Measurements from ENCODE around the gene ARHGAP25.

- TF ChIP-seq, protein P1, sequence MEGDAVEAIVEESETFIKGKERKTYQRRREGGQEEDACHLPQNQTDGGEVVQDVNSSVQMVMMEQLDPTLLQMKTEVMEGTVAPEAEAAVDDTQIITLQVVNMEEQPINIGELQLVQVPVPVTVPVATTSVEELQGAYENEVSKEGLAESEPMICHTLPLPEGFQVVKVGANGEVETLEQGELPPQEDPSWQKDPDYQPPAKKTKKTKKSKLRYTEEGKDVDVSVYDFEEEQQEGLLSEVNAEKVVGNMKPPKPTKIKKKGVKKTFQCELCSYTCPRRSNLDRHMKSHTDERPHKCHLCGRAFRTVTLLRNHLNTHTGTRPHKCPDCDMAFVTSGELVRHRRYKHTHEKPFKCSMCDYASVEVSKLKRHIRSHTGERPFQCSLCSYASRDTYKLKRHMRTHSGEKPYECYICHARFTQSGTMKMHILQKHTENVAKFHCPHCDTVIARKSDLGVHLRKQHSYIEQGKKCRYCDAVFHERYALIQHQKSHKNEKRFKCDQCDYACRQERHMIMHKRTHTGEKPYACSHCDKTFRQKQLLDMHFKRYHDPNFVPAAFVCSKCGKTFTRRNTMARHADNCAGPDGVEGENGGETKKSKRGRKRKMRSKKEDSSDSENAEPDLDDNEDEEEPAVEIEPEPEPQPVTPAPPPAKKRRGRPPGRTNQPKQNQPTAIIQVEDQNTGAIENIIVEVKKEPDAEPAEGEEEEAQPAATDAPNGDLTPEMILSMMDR (IDR thresholded peaks at IDR 0.05), result no peak
- no peak for TF ChIP-seq POLR2A (IDR thresholded peaks at IDR 0.05)
These were observed 98.6 kb downstream of the ARHGAP25 start for GRCh38 chr2:68833162-68833561.
